Measurements from ENCODE around the gene DSC2.
A peak's percentile ranks its signal among the peaks of the same experiment; 100 is the strongest.

Gene DSC2

GRCh38 chr18:31120594-31120993 lies 18.4 kb upstream of the DSC2 start:
- Histone ChIP-seq H3K4me3 (ENCODE audit: low read depth in 1 of 2, low read length in 2 of 2) (no peak overlapping the region), H3K27ac (ENCODE audit: low read depth, low read length) (no peak overlapping the region), H3K9ac (ENCODE audit: low read depth in 1 of 2, low read length in 2 of 2) (no peak overlapping the region), H3K36me3 (ENCODE audit: control insufficient read depth in 1 of 2, insufficient read depth in 2 of 2, low read length in 2 of 2) (no peaks in the 10 kb centered on the region), H3K9me3 (ENCODE audit: control insufficient read depth in 1 of 2, low read length in 2 of 2) (no peaks in the 10 kb centered on the region), H3K4me1 (ENCODE audit: control insufficient read depth in 1 of 2, insufficient read depth in 2 of 2, low read length in 2 of 2) (no peaks in the 10 kb centered on the region), H3K27me3 (ENCODE audit: control insufficient read depth in 1 of 2, insufficient read depth in 2 of 2, low read length in 2 of 2) (no peaks in the 10 kb centered on the region)

- no peaks in the 10 kb centered on the region for H3K27me3 ChIP-seq (ENCODE audit: control insufficient read depth in 1 of 2, insufficient read depth in 2 of 2, low read length in 2 of 2)
Measured at GRCh38 chr18:31116853-31117595, 14.8 kb upstream of the DSC2 start.

GRCh38 chr18:31112804-31113203 lies 10.6 kb upstream of the DSC2 start:
- no peaks in the 10 kb centered on the region for H3K9me3 ChIP-seq (ENCODE audit: control insufficient read depth in 1 of 2, low read length in 2 of 2)
- no peak overlapping the region for H3K4me3 ChIP-seq (ENCODE audit: low read depth in 1 of 2, low read length in 2 of 2)
- no peaks in the 10 kb centered on the region for H3K27me3 ChIP-seq (ENCODE audit: control insufficient read depth in 1 of 2, insufficient read depth in 2 of 2, low read length in 2 of 2)
- no peak overlapping the region for H3K9ac ChIP-seq (ENCODE audit: low read depth in 1 of 2, low read length in 2 of 2)
- H3K36me3 ChIP-seq (ENCODE audit: control insufficient read depth in 1 of 2, insufficient read depth in 2 of 2, low read length in 2 of 2) = no peaks in the 10 kb centered on the region
- no peak overlapping the region for H3K27ac ChIP-seq (ENCODE audit: low read depth, low read length)
- H3K4me1 ChIP-seq (ENCODE audit: control insufficient read depth in 1 of 2, insufficient read depth in 2 of 2, low read length in 2 of 2) = no peaks in the 10 kb centered on the region

More at GRCh38 chr18:31116853-31117595, 14.8 kb upstream of the DSC2 start:
- Histone ChIP-seq H3K4me1 (ENCODE audit: control insufficient read depth in 1 of 2, insufficient read depth in 2 of 2, low read length in 2 of 2) (no peaks in the 10 kb centered on the region), H3K27ac (ENCODE audit: low read depth, low read length) (no peak overlapping the region), H3K4me3 (ENCODE audit: low read depth in 1 of 2, low read length in 2 of 2) (no peak overlapping the region), H3K36me3 (ENCODE audit: control insufficient read depth in 1 of 2, insufficient read depth in 2 of 2, low read length in 2 of 2) (no peaks in the 10 kb centered on the region), H3K9ac (ENCODE audit: low read depth in 1 of 2, low read length in 2 of 2) (no peak overlapping the region), H3K9me3 (ENCODE audit: control insufficient read depth in 1 of 2, low read length in 2 of 2) (no peaks in the 10 kb centered on the region)

- no peak overlapping the region for H3K9ac ChIP-seq (ENCODE audit: low read depth in 1 of 2, low read length in 2 of 2)
- no peaks in the 10 kb centered on the region for H3K9me3 ChIP-seq (ENCODE audit: control insufficient read depth in 1 of 2, low read length in 2 of 2)
- H3K4me1 ChIP-seq (ENCODE audit: control insufficient read depth in 1 of 2, insufficient read depth in 2 of 2, low read length in 2 of 2) = peaks cover 7 to 10% of the 10 kb centered on the region in 2 donors
Measured at GRCh38 chr18:31105733-31106132, 3.5 kb upstream of the DSC2 start.

GRCh38 chr18:31104444-31104843 lies 2.2 kb upstream of the DSC2 start:
- H3K36me3 ChIP-seq (ENCODE audit: control insufficient read depth in 1 of 2, insufficient read depth in 2 of 2, low read length in 2 of 2) = no peaks in the 10 kb centered on the region
- no peak overlapping the region for H3K4me3 ChIP-seq (ENCODE audit: low read depth in 1 of 2, low read length in 2 of 2)
- no peaks in the 10 kb centered on the region for H3K9me3 ChIP-seq (ENCODE audit: control insufficient read depth in 1 of 2, low read length in 2 of 2)
- no peak overlapping the region for H3K27ac ChIP-seq (ENCODE audit: low read depth, low read length)
- no peak overlapping the region for H3K9ac ChIP-seq (ENCODE audit: low read depth in 1 of 2, low read length in 2 of 2)
- H3K27me3 ChIP-seq (ENCODE audit: control insufficient read depth in 1 of 2, insufficient read depth in 2 of 2, low read length in 2 of 2) = no peaks in the 10 kb centered on the region
- peaks cover 10 to 14% of the 10 kb centered on the region in 2 donors for H3K4me1 ChIP-seq (ENCODE audit: control insufficient read depth in 1 of 2, insufficient read depth in 2 of 2, low read length in 2 of 2)

More at GRCh38 chr18:31105733-31106132, 3.5 kb upstream of the DSC2 start:
- Histone ChIP-seq H3K36me3 (ENCODE audit: control insufficient read depth in 1 of 2, insufficient read depth in 2 of 2, low read length in 2 of 2) (no peaks in the 10 kb centered on the region), H3K27ac (ENCODE audit: low read depth, low read length) (no peak overlapping the region), H3K27me3 (ENCODE audit: control insufficient read depth in 1 of 2, insufficient read depth in 2 of 2, low read length in 2 of 2) (no peaks in the 10 kb centered on the region), H3K4me3 (ENCODE audit: low read depth in 1 of 2, low read length in 2 of 2) (no peak overlapping the region)

GRCh38 chr18:31103423-31103822 lies 1.2 kb upstream of the DSC2 start:
- no peaks in the 10 kb centered on the region for H3K27me3 ChIP-seq (ENCODE audit: control insufficient read depth in 1 of 2, insufficient read depth in 2 of 2, low read length in 2 of 2)
- H3K9ac ChIP-seq (ENCODE audit: low read depth in 1 of 2, low read length in 2 of 2) = no peak overlapping the region
- H3K4me3 ChIP-seq (ENCODE audit: low read depth in 1 of 2, low read length in 2 of 2) = no peak overlapping the region
- H3K9me3 ChIP-seq (ENCODE audit: control insufficient read depth in 1 of 2, low read length in 2 of 2) = no peaks in the 10 kb centered on the region
- H3K27ac ChIP-seq (ENCODE audit: low read depth, low read length) = no peak overlapping the region
- H3K4me1 ChIP-seq (ENCODE audit: control insufficient read depth in 1 of 2, insufficient read depth in 2 of 2, low read length in 2 of 2) = peaks cover 16 to 19% of the 10 kb centered on the region in 2 donors
- no peaks in the 10 kb centered on the region for H3K36me3 ChIP-seq (ENCODE audit: control insufficient read depth in 1 of 2, insufficient read depth in 2 of 2, low read length in 2 of 2)

GRCh38 chr18:31102941-31103340 lies 720 bp upstream of the DSC2 start:
- Histone ChIP-seq H3K4me3 (ENCODE audit: low read depth in 1 of 2, low read length in 2 of 2) (peak overlapping the region in 1 of 2 donors; percentile 76), H3K27me3 (ENCODE audit: control insufficient read depth in 1 of 2, insufficient read depth in 2 of 2, low read length in 2 of 2) (no peaks in the 10 kb centered on the region), H3K27ac (ENCODE audit: low read depth, low read length) (no peak overlapping the region), H3K9me3 (ENCODE audit: control insufficient read depth in 1 of 2, low read length in 2 of 2) (no peaks in the 10 kb centered on the region), H3K36me3 (ENCODE audit: control insufficient read depth in 1 of 2, insufficient read depth in 2 of 2, low read length in 2 of 2) (no peaks in the 10 kb centered on the region), H3K4me1 (ENCODE audit: control insufficient read depth in 1 of 2, insufficient read depth in 2 of 2, low read length in 2 of 2) (peaks cover 21 to 23% of the 10 kb centered on the region in 2 donors), H3K9ac (ENCODE audit: low read depth in 1 of 2, low read length in 2 of 2) (no peak overlapping the region)

- no peaks in the 10 kb centered on the region for H3K9me3 ChIP-seq (ENCODE audit: control insufficient read depth in 1 of 2, low read length in 2 of 2)
- peak overlapping the region; percentile 78 to 83 for H3K4me3 ChIP-seq (ENCODE audit: low read depth in 1 of 2, low read length in 2 of 2)
- H3K36me3 ChIP-seq (ENCODE audit: control insufficient read depth in 1 of 2, insufficient read depth in 2 of 2, low read length in 2 of 2) = no peaks in the 10 kb centered on the region
- H3K9ac ChIP-seq (ENCODE audit: low read depth in 1 of 2, low read length in 2 of 2) = peak overlapping the region; percentile 69 to 93
- H3K27me3 ChIP-seq (ENCODE audit: control insufficient read depth in 1 of 2, insufficient read depth in 2 of 2, low read length in 2 of 2) = no peaks in the 10 kb centered on the region
- peaks cover 23 to 25% of the 10 kb centered on the region in 2 donors for H3K4me1 ChIP-seq (ENCODE audit: control insufficient read depth in 1 of 2, insufficient read depth in 2 of 2, low read length in 2 of 2)
- peak overlapping the region; percentile 90 for H3K27ac ChIP-seq (ENCODE audit: low read depth, low read length)
Measured at GRCh38 chr18:31101183-31102024, 817 bp downstream of the DSC2 start.

- Histone ChIP-seq H3K4me3 (ENCODE audit: low read depth in 1 of 2, low read length in 2 of 2) (peak overlapping the region; percentile 78 to 83), H3K4me1 (ENCODE audit: control insufficient read depth in 1 of 2, insufficient read depth in 2 of 2, low read length in 2 of 2) (peaks cover 25 to 33% of the 10 kb centered on the region in 2 donors), H3K36me3 (ENCODE audit: control insufficient read depth in 1 of 2, insufficient read depth in 2 of 2, low read length in 2 of 2) (no peaks in the 10 kb centered on the region), H3K27me3 (ENCODE audit: control insufficient read depth in 1 of 2, insufficient read depth in 2 of 2, low read length in 2 of 2) (no peaks in the 10 kb centered on the region), H3K9ac (ENCODE audit: low read depth in 1 of 2, low read length in 2 of 2) (peak overlapping the region; percentile 69 to 93), H3K27ac (ENCODE audit: low read depth, low read length) (peak overlapping the region; percentile 90), H3K9me3 (ENCODE audit: control insufficient read depth in 1 of 2, low read length in 2 of 2) (no peaks in the 10 kb centered on the region)
Measured at GRCh38 chr18:31100436-31101182, 1.6 kb downstream of the DSC2 start.

Measured in duodenal mucosa (tissue), 2 donors.